Left hindlimb (tissue), 1 donor: ENCODE data around the gene CORO1C.
"Not testable (repeated sequence)": the region's sequence is repeated elsewhere in the genome, so short reads cannot be mapped to it uniquely, and the experiment has no call there.

ENCODE experiments used
- DNase-seq: peaks from one replicate; pipeline ENCODE4 v3.0.0-alpha.2; 2018

CORO1C gene

DNA sequence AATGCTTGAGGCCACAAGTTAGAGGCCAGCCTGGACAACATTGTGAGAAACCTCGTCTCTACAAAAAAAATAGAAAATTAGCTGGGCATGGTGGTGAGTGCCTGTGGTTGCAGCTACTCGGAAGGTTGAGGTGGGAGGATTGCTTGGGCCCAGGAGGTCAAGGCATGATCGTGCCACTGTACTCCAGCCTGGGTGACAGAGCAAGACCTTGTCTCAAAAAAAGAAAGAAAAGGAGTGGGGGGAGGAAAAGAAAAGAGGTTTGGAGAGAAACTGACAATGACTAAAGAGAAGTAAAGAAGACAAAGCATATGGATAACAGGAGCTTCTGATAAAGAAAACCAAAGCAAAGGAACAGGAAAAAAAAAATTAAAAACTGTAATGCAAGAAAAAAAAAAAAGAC is 60.2 kb downstream of the CORO1C start:
- DNase-seq = no peak

DNA sequence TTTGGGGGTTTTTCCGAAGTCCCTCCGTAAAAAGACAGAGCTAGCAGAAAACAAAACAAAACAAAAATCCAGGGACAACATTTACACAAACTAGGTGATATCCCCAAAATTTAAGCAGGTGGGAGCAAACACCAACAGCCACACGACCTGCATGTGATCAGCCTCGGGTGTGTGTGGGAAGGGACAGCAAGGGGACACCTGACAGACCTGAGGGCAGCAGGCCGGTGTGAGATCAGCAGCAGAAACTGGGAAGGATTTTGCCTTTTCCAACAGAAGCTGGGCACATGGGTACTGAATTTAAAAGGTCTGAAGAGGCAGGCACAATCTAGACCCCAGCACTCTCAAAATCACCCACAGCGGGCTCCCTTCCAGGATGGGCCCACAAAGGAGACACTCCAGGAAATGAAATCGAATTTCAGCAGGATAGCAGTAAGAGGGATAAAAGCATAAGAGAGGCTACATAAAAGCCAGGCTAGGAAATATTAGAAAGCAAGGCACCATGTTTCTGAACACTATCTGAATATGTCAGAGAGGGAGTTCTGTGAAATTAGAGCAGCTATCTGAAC is 61.2 kb downstream of the CORO1C start:
- DNase-seq = no peak

DNA sequence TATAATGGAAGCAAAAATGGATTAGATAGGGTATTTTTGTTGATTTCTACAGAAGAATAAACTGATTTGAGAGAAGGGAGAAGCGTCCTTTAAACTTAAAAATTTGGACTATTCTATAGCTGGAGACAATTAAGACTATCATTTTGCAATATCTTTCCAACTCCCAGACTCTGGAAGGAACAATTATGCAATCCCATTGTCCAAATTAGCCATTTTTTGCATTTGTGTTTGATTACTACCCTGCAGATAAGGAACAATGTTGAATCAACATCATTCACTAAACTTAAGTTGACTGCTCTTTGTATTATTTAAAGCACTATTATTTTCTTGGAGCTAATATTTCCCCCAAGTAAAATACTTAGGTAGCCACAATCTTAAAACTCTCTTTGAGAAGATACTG is 62.8 kb downstream of the CORO1C start:
- DNase-seq = no peak

DNA sequence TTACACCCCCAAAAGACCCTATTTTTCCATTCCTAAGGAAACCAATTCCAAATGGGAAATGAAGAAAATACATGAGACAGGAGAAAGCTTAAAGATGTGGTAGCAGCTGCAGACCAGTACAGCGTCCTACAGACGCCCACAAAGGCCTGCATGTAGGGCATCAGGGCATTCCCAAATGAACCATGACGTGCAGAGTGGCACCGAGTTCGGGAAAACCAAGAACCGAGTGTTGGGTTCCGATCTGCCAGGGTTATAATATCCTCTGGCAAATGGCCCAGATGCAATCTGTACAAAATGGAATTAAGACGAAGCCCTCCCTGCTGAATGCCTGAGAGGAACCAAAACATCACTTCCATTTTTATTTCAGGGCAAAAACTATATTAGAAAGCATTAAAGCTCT is 63.3 kb downstream of the CORO1C start:
- no peak for DNase-seq

DNA sequence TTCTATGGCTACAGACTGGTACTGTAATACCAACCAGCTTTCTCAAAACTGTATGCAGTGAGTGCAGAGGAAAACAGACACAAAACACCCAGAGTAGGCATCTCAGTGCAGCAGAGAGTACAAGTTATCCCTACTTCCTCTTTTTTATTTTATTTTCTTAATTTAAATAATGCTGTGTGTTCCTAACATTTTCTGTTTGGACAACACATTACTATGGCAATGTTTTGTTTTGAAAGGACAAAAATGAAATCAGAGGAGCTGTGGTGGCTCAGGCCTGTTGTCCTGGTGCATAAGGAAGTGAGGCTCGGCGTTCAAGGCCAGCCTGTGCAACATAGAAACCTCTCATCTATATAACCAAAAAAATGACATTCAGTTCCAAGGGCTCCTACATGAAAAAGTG is 64.0 kb downstream of the CORO1C start:
- DNase-seq = no peak

DNA sequence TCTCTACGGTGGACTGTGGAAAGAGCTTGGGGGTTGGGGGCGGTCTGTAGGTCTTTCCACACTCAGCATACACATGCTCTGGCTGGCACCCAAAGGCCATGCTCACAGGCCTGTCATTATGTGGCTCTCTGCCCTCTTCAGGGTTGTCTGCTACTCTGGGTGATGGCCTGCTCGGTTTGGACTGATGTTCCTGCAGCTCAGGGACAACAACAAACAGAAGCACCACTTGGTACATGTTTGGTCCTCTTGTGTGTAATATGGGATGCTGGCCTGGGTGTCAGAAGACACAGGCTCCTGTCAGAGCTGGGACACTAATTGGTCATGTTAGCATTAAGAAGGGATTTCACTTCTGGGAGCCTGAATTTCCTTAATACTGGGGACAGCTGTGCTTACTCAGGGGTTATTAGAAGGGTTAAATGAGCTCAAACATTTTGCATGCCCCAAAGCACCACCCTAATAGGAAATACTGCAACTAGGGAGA is 64.9 kb downstream of the CORO1C start:
- peak; percentile 78 for DNase-seq

DNA sequence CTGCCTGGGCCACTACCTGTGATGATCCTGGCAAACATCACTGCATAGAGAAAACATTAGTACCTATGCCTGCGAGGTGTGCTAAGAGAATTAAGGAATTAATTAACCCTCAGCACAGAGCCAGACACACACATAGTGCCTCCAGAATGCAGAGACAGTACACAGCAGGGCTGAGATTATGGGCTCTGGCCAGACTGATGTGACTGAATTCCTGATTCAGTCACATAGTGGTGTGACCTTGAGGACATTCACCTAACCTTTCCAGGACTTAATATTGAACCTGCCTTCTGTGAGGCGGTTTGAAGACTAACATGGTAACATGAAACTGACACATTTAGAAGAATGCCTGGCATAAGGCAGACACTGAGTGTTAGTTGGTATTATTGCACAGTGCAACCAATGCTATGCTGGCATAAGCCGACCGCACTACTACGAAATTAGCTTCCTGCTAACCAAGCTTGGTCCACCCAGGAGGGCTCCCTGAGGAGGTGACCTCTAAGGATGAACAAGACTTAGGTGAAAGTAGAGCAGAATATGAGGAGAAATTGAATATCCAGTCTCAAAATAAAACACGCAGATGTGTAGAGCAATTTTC is 65.6 kb downstream of the CORO1C start:
- no peak for DNase-seq

DNA sequence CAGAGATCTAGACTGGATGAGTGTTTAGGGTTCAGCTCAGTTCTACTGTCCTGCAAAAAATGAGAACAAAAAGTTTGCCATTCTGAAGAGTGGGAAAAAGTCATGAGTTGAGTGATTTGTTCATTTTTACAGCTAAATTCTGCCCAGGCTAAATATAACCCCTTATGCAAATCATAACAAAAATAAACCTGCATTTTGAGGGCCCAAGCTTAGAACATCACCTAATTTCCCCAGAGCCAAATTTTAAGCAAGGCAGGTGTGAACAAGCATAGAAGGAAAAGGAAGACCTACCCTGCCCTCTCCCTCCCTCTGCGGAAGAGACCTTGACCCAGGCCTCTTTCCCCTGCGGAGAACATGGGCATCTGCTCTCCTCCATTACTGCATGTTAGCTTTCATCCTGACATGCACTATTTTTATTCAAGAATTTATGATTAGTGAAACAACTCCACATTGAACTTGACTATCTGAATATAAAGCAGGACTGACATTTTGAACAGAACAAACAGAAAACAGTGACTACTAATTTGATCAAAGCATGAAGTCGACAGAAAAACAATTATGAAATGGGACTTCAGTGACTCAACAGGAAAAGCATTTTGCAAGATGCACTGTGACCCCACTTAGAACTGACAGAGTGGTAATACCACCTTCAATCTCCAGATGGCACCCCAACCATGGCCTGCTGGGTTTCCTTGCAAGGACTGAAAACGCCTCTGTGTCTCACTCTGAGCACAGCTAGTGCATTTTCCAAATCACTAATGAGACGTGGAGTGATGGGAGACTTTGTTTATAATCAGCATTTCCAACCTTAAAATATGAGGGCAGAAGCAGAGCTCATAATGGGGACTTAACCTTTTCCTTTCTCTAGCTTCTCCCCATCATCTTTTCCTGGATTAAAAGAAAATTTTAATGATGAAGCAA is 66.7 kb downstream of the CORO1C start:
- peak; percentile 90 for DNase-seq

DNA sequence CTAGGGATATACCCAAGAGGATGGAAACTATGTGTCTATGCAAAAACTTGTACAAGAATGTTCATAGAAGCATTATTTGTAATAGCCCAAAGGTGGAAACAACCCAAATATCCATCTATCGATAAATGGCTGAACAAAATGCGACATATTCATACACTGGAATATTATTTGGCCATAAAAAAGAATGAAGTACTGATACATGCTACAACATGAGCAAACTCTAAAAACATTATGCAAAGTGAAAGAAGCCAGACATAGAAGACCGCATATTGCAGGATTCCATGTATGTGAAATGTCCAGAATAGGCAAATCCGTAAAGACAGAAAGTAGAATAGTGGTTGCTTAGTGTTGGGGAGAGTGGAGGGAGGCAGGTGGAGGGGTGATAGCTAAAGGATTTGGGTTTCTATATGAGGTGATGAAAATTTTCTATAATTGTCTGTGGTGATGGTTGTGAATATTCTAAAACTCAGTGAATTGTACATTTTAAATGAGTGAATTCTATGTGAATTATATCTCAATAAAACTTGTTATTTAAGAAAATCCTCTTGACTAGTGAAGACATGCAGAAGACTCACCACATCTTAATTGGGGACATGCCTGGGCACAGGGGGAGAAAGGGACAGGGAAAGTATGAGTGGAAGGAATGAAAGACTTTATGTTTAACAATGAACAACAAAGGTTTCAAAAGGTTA is 67.8 kb downstream of the CORO1C start:
- DNase-seq = no peak

DNA sequence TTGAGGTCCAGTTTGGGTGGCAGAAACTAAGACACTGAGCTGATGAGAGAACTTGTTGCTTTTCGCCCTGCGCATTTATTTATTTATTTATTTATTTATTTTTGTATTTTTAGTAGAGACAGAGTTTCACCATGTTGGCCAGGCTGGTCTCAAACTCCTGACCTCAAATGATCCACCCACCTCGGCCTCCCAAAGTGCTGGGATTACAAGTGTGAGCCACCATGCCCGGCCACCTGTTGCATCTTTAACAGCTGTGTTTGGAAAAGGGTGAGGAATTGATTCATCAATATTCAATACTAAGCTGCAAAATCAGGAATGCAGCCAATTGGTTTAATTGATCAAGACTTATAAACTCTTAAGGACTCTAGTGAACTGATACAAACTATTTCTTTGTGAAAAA is 73.2 kb downstream of the CORO1C start:
- not testable (repeated sequence) for DNase-seq

DNA sequence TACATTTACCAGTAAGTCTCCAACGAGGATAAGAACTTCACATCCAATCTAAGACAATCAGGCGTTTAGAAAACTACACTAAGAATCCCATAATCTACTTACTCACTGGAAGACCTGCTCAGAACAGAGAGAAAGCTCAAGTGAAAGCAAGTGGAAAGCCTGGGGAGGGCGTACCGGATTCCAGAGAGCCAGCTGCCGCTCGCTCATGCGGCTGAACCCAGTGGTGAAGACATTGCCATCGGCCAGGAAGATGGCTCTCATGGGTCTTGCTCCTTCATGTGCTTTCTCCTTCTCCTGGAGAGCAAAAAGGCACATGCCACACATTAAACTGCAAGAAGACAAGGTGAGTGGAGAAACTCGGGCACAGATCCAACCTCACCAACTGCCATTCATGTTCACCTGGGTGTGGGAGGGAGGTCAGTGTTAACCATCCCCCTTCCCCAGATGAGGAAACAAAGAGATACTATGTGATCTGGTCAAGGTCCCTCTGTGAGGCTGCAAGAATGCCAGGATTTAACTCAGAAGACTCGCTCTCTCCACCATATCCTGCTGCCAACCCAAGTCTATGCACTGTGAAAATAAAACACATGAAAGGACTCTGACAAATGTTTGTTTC is 74.1 kb downstream of the CORO1C start:
- DNase-seq = no peak

DNA sequence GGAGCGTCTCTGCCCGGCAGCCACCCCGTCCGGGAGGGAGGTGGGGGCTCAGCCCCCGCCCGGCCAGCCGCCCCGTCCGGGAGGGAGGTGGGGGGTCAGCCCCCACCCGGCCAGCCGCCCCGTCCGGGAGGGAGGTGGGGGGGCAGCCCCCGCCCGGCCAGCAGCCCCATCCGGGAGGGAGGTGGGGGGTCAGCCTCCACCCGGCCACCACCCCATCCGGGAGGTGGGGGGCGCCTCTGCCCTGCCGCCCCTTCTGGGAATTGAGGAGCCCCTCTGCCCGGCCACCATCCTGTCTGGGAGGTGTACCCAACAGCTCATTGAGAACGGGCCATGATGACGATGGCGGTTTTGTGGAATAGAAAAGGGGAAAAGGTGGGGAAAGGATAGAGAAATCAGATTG is 75.1 kb downstream of the CORO1C start:
- DNase-seq = not testable (repeated sequence)

DNA sequence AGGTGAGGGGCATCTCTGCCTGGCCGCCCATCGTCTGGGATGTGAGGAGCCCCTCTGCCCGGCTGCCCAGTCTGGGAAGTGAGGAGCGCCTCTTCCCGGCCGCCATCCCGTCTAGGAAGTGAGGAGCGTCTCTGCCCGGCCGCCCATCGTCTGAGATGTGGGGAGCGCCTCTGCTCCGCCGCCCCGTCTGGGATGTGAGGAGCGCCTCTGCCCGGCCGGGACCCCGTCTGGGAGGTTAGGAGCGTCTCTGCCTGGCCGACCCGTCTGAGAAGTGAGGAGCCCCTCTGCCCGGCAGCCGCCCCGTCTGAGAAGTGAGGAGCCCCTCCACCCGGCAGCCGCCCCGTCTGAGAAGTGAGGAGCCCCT is 75.5 kb downstream of the CORO1C start:
- DNase-seq = not testable (repeated sequence)

DNA sequence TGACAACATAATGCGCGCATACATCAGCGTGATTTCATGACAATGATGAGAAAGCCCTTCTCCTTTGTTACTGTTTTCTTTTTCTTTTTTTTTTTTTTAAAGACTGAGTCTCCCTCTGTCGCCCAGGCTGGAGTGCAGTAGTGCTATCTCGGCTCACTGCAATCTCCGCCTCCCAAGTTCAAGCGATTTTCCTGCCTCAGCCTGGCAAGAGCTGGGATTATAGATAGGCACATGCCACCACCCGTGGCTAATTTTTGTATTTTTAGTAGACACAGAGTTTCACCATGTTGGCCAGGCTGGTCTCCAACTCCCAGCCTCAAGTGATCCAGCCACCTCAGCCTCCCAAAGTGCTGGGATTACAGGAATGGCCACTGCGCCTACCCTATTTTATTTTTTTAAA is 76.7 kb downstream of the CORO1C start:
- not testable (repeated sequence) for DNase-seq

DNA sequence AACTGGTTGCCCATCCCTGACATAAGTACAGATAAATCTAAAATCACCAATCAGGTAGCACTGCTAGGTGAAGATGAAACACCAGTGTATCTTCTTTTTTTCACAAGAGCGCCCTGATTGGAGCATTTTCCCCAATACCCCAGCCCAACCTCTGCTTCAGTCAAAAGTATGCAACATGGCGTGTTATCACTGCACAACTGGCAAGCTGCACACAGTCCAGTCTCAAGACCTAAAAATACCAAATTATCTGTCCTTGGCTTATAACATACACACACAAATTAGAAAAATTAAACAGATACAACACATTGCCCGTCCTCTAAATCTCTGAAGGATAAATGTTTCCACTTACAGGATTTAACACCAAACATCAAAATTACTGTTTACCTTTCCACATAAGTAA is 77.4 kb downstream of the CORO1C start:
- DNase-seq = no peak

DNA sequence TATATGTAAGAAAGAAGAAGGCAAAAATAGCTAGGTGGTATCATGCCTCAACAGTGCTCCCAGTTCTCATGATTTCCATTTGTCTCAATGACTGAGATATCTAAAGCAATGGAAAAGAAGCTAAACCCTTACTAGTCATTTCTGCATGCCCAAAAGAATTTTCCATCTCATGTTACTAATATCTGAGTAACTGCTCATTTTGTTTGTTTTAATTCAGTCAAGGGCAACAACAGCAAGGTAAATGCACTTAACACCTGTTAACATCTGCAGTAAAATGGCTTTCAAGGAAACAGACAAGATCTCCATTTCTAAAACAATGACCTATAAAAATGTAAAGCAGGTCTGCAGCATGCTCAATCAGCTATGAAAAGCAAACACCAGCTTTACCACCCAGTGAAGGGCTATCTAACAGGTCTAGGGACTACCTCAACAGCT is 78.2 kb downstream of the CORO1C start:
- no peak for DNase-seq

DNA sequence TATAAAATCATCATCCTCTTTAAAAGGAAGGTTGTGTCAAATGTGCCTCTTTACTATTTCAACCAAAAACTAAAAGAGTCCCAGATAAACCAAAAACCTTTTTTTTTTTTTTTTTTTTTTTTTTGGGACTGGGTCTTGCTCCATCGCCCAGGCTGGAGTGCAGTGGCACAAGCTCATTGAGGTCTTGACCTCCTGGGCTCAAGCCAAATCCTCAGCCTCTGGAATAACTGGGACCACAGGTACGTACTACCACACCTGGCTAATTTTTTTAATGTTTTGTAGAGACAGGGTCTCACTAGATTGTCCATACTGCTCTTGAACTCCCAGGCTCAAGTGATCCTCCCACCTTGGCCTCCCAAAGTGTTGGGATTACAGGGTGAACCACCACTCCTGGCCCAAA is 81.2 kb downstream of the CORO1C start:
- no peak for DNase-seq

DNA sequence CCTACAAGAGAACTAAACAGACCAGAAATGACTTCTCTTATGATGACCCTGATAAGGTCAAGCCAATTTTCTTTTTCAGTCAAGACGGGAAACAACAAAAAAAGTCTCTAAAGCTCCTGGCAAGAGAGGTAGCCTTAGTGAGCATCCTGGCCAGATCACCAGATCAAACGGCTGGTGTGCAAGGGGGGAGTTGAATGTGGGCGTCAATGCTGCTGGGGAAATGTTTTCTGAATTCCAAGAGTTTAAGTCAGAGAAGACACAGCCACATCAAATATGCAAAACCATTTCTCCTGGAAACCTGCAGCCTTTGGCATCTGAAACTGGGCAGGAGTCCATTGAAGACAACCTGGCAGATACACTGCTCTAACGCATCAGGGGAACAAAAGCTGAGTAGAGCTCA is 81.6 kb downstream of the CORO1C start:
- no peak for DNase-seq

DNA sequence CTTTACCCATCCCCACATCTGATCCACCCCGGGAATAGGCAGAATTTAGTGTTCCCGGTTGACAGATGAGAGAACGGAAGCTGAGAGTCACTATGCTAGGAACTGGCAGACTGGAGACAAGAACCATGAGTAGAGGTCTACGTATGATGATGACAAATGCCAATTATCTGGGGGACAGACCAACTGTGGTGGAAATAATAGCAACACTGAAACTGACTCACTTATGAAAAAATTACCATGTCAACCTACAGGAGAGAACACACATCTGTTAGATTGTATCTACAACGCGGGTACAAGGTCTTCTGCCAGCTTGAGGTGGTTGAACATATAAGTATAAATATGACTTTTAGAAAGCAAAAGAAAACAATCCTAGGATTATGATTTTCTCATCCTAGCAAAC is 82.2 kb downstream of the CORO1C start:
- no peak for DNase-seq

DNA sequence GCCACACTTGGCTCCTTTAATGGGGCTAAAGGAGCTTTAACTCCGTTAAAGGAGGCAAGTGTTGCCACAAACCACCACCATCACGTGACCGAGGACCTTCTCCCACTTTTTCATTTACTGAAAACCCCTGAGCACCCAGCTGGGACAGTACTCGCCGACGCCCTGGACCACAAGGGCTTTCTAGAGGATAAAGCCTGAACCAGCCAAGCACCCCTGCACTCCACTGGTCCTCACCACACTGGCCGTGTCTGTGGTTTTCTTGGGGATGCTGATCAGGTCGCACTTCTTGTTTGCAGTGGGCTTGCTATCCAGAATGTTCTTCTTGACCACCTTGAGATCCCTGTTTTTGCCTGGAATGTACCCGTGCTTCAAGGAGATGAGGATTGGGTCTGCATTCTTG is 82.9 kb downstream of the CORO1C start:
- no peak for DNase-seq

DNA sequence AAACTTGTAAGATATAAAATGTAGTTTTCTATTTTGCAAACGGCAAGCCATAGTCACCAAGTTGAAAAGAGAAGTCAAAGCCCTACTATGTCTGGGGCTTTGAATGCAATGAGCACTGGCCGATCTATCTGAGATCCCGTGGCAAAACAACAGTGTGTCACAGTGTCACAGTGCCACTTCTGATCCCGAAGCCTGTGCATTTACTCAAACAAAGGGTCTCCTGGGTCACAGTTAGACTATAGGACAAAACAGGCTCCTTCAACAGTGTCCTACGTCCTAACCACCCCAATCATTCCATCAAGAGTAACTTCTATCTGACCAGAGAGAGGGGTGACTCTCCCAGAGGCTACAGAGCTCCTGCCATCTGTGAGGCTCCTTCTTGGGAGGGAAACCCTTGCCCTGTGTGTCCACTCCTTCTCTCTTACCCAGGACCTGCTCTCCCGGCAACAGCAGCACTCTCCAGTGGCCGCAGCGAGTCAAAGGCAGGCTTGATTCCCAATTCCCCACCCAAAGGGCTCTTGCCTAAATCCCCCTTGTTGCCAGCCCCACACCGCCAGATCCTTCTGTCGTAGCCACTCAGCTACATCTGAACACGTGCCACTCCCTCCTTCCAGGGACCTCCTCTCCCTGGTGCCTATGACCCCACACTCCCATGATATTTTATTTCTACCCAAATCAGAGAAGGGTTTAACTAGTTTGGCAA is 83.6 kb downstream of the CORO1C start:
- no peak for DNase-seq
